ENCODE measurements around the gene KANK4.

Gene KANK4

GRCh38 chr1:62283986-62284385 lies 35.2 kb downstream of the KANK4 start:
- TF ChIP-seq CSDC2 (CRISPR knock-in tag; IDR thresholded peaks at IDR 0.05) (no peak), ZFP30 (CRISPR knock-in tag; IDR thresholded peaks at IDR 0.05) (no peak), ZNF565 (CRISPR knock-in tag; conservative IDR thresholded peaks at IDR 0.05; ENCODE audit: low read depth) (no peak), POU6F1 (CRISPR knock-in tag; IDR thresholded peaks at IDR 0.05; ENCODE audit: borderline replicate concordance, low read depth) (no peak), ZC3H10 (CRISPR knock-in tag; IDR thresholded peaks at IDR 0.05) (no peak), ESRRG (CRISPR knock-in tag; IDR thresholded peaks at IDR 0.05) (no peak), ZNF8 (CRISPR knock-in tag; IDR thresholded peaks at IDR 0.05) (no peak), TOX (CRISPR knock-in tag; IDR thresholded peaks at IDR 0.05; ENCODE audit: borderline replicate concordance) (no peak), PATZ1 (CRISPR knock-in tag; IDR thresholded peaks at IDR 0.05; ENCODE audit: borderline replicate concordance) (no peak), ISL1 (CRISPR knock-in tag; IDR thresholded peaks at IDR 0.05) (no peak), CSRNP3 (CRISPR knock-in tag; IDR thresholded peaks at IDR 0.05) (no peak), ZNF70 (CRISPR knock-in tag; IDR thresholded peaks at IDR 0.05) (no peak), OSR1 (CRISPR knock-in tag; IDR thresholded peaks at IDR 0.05) (no peak)
- no peak for ATAC-seq

- TF ChIP-seq ESRRG (CRISPR knock-in tag; IDR thresholded peaks at IDR 0.05) (no peak), TOX (CRISPR knock-in tag; IDR thresholded peaks at IDR 0.05; ENCODE audit: borderline replicate concordance) (no peak), ZNF565 (CRISPR knock-in tag; conservative IDR thresholded peaks at IDR 0.05; ENCODE audit: low read depth) (no peak), ZFP3 (CRISPR knock-in tag; IDR thresholded peaks at IDR 0.05) (no peak), BACH2 (CRISPR knock-in tag; IDR thresholded peaks at IDR 0.05; ENCODE audit: borderline replicate concordance) (no peak), TCF4 (CRISPR knock-in tag; IDR thresholded peaks at IDR 0.05; ENCODE audit: borderline replicate concordance) (no peak), ZNF8 (CRISPR knock-in tag; IDR thresholded peaks at IDR 0.05) (no peak), PPARA (CRISPR knock-in tag; IDR thresholded peaks at IDR 0.05; ENCODE audit: borderline replicate concordance) (no peak), TSHZ2 (CRISPR knock-in tag; IDR thresholded peaks at IDR 0.05) (no peak), CREB5 (CRISPR knock-in tag; IDR thresholded peaks at IDR 0.05; ENCODE audit: low read depth) (no peak), ZNF70 (CRISPR knock-in tag; IDR thresholded peaks at IDR 0.05) (no peak), ARNTL (CRISPR knock-in tag; IDR thresholded peaks at IDR 0.05; ENCODE audit: borderline replicate concordance, low read depth) (no peak)
These were observed 36.1 kb downstream of the KANK4 start for GRCh38 chr1:62282909-62283755.

More at GRCh38 chr1:62282909-62283755, 36.1 kb downstream of the KANK4 start:
- ATAC-seq, result no peak
